ENCODE data around the gene SLC35B2. TPM values are rescaled to one million over a fixed set of nuclear protein-coding genes. Genes with fewer than 3 reads are reported as not detected.

Gene SLC35B2

DNA sequence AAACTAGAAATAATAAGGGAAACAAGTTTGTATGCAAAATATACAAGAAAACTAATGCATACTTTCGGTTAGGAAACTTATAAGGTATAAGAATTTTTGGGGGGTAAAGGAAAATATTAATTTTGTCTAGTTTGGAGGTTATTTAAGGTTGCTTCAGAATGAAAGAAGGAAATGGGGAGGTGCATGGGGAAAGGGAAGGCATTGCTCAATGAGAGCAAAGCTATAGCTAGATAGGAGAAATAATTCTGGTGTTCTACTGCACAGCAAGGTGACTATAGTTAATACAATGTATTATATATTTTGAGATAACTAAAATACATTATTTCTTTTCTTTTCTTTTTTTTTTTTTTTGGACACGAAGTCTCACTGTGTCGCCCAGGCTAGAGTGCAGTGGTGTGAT is 46.0 kb downstream of the SLC35B2 start:
- no peak overlapping the region for H3K4me2 ChIP-seq (ENCODE audit: low read length)
- no peak overlapping the region for H2BK120ac ChIP-seq (ENCODE audit: low read depth, low read length)
- H3K9ac ChIP-seq (ENCODE audit: low read length), result no peak overlapping the region
- no peaks in the 10 kb centered on the region for H3K27me3 ChIP-seq (ENCODE audit: insufficient read depth, low read length, poor library complexity)
- no peak overlapping the region for H2BK15ac ChIP-seq (replicated peaks; ENCODE audit: low read depth)
- H3K4ac ChIP-seq (ENCODE audit: low read depth, low read length), result no peak overlapping the region
- H3K79me1 ChIP-seq (ENCODE audit: low read length), result no peaks in the 10 kb centered on the region
- H3K4me3 ChIP-seq (ENCODE audit: low read length), result no peak overlapping the region
- H3K18ac ChIP-seq (ENCODE audit: low read length), result no peak overlapping the region
- H3K23ac ChIP-seq (ENCODE audit: low read length), result no peak overlapping the region
- no peak overlapping the region for H2AK5ac ChIP-seq (ENCODE audit: low read length)
- DNase-seq, result no peak
- no peaks in the 10 kb centered on the region for H3K36me3 ChIP-seq (ENCODE audit: control insufficient read depth, insufficient read depth, low read length)
- peaks cover 3% of the 10 kb centered on the region for H3K4me1 ChIP-seq (ENCODE audit: control insufficient read depth, low read depth, low read length)
- H4K5ac ChIP-seq (ENCODE audit: low read length), result no peak overlapping the region
- H4K8ac ChIP-seq (ENCODE audit: low read depth, low read length), result no peak overlapping the region
- 100% methylated on average over 1 of the region's 3 CpGs for WGBS (ENCODE audit: extremely low coverage, insufficient coverage, low lambda C conversion rate)
- H3K56ac ChIP-seq (ENCODE audit: low read length), result no peak overlapping the region
- no peak overlapping the region for H2BK5ac ChIP-seq (ENCODE audit: low read length)
- no peak overlapping the region for H3K27ac ChIP-seq (ENCODE audit: low read depth, low read length)
- H3K79me2 ChIP-seq (ENCODE audit: control insufficient read depth, insufficient read depth, low read length), result no peaks in the 10 kb centered on the region

DNA sequence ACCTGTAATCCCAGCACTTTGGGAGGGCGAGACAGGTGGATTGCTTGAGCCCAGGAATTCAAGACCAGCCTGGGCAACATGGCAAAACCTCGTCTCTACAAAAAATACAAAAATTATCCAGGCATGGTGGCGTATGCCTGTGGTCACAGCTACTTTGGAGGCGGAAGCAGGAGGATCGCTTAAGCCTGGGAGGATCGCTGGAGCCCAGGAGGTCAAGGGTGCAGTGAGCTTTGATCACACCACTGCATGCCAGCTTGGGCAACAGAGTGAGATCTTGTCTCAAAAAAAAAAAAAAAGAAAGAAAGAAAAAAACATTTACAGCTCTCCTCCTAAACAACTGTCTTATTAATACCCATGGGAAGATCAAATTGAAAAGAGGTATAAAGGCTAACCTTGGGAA is 49.4 kb downstream of the SLC35B2 start:
- H3K79me1 ChIP-seq (ENCODE audit: low read length), result no peaks in the 10 kb centered on the region
- H3K4me1 ChIP-seq (ENCODE audit: control insufficient read depth, low read depth, low read length), result peaks cover 7% of the 10 kb centered on the region
- no peak for DNase-seq
- no peaks in the 10 kb centered on the region for H3K79me2 ChIP-seq (ENCODE audit: control insufficient read depth, insufficient read depth, low read length)
- no peak overlapping the region for H2BK15ac ChIP-seq (replicated peaks; ENCODE audit: low read depth)
- H2BK5ac ChIP-seq (ENCODE audit: low read length), result no peak overlapping the region
- H2AK5ac ChIP-seq (ENCODE audit: low read length), result no peak overlapping the region
- H4K5ac ChIP-seq (ENCODE audit: low read length), result no peak overlapping the region
- H3K4me2 ChIP-seq (ENCODE audit: low read length), result no peak overlapping the region
- no peak overlapping the region for H3K4me3 ChIP-seq (ENCODE audit: low read length)
- no peak overlapping the region for H3K18ac ChIP-seq (ENCODE audit: low read length)
- no peaks in the 10 kb centered on the region for H3K36me3 ChIP-seq (ENCODE audit: control insufficient read depth, insufficient read depth, low read length)
- H3K4ac ChIP-seq (ENCODE audit: low read depth, low read length), result no peak overlapping the region
- no peak overlapping the region for H4K8ac ChIP-seq (ENCODE audit: low read depth, low read length)
- no peak overlapping the region for H3K9ac ChIP-seq (ENCODE audit: low read length)
- no CpG with 5 or more reads among the region's 6 CpGs for WGBS (ENCODE audit: extremely low coverage, insufficient coverage, low lambda C conversion rate)
- H3K23ac ChIP-seq (ENCODE audit: low read length), result no peak overlapping the region
- H3K27me3 ChIP-seq (ENCODE audit: insufficient read depth, low read length, poor library complexity), result no peaks in the 10 kb centered on the region
- no peak overlapping the region for H2BK120ac ChIP-seq (ENCODE audit: low read depth, low read length)
- no peak overlapping the region for H3K56ac ChIP-seq (ENCODE audit: low read length)
- no peak overlapping the region for H3K27ac ChIP-seq (ENCODE audit: low read depth, low read length)

Small RNA genes lying within 50 kb of the gene (small RNA-seq; reads per million reads assigned to genes)
- not detected for gene RN7SL811P (ENCODE audit: insufficient read depth)

Measured in mesendoderm (in vitro differentiated cells).